ENCODE results near the gene PHLDA1. TPM values are rescaled to one million over a fixed set of nuclear protein-coding genes. Genes with fewer than 3 reads are reported as not detected.

Gene PHLDA1
- total and polyA plus RNA-seq, 9 of the 15 experiments (the other 6 are each of a cell fraction or from before 2014, with no cell fraction given): 0.15 to 2.9 (median 0.54) TPM

- TF ChIP-seq ZBTB40 (IDR thresholded peaks at IDR 0.05): no peak
- TF ChIP-seq ZBTB40 (CRISPR knock-in tag; IDR thresholded peaks at IDR 0.05): no peak
- no peak for TF ChIP-seq TEAD1 (CRISPR knock-in tag; IDR thresholded peaks at IDR 0.05)
Observed at GRCh38 chr12:76007640-76008039, 23.9 kb downstream of the PHLDA1 start (continued).

All from K562 (cell line).